Measurements from ENCODE around the gene ISCU. TPM values are rescaled to one million over a fixed set of nuclear protein-coding genes. Genes with fewer than 3 reads are reported as not detected.

Gene ISCU
- total RNA-seq (100 to 1,000 TPM; 276 to 363 (median 303) TPM), polyA plus RNA-seq (457 TPM)
- long read RNA-seq, donor 1, transcript ISCU-201 (5 exons, 994 nt): major isoform, 286 of 311 reads
- long read RNA-seq, donor 1, partial matches to known transcripts: 12 of 311 reads
- long read RNA-seq, donor 1, other reads (novel, unspliced or antisense): 5 of 311 reads
- long read RNA-seq, donor 2, transcript ISCU-201 (5 exons, 994 nt): major isoform, 204 of 215 reads
- long read RNA-seq, donor 2, partial matches to known transcripts: 6 of 215 reads
- long read RNA-seq, donor 2, other reads (novel, unspliced or antisense): 3 of 215 reads
- long read RNA-seq, donor 3, transcript ISCU-205 (5 exons, 1,330 nt): minor isoform, 11 of 251 reads
- long read RNA-seq, donor 3, transcript ISCU-201 (5 exons, 994 nt): major isoform, 187 of 251 reads
- long read RNA-seq, donor 3, partial matches to known transcripts: 33 of 251 reads
- long read RNA-seq, donor 3, other reads (novel, unspliced or antisense): 13 of 251 reads
- long read RNA-seq, donor 4, transcript ISCU-201 (5 exons, 994 nt): major isoform, 182 of 207 reads
- long read RNA-seq, donor 4, partial matches to known transcripts: 16 of 207 reads
- long read RNA-seq, donor 4, other reads (novel, unspliced or antisense): 1 of 207 reads

DNA sequence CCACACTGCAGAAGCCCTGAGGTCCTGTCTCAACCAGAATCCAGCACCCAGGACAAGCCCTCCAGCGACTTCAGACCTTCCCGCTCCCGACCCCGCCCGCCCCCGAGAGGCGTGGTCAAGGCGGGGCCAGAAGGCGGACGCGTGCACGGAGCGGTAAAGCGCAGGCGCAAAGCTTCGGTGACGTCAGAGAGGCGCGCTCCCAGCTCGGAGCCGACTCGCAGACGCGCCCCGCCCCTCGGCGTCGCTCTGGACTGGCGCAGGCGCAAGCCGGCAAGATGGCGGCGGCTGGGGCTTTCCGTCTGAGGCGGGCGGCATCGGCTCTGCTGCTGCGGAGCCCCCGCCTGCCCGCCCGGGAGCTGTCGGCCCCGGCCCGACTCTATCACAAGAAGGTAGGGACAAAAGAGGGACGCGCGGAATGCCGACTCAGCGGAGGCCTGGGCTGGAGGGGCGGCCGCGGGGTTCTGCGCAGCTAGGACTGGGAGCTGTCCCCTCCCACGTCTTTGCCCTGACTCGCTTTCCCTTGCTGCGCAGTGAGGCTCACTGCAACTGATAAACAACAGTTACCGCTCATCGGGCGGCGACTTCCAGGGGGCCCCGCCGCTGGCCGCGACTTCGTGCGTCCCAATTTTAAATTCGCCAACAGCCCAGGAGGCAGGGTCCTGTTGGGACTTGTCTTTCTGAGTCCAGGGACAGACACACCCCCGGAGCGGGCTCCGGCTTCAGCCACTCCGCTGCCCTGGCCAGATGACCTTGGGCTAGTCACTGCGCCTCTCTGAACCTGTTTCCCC lies at the start of gene ISCU:
TSS of gene ISCU (plus strand) at position 249 of the 788 bp plus-strand sequence. CDS start at position 276, 27 bp downstream.
- Histone ChIP-seq H3K27me3 (ENCODE audit: control insufficient read depth, insufficient read depth) (no peaks in the 10 kb centered on the region), H3K4me1 (ENCODE audit: control insufficient read depth, insufficient read depth, low read length) (peaks cover 13% of the 10 kb centered on the region), H3K27ac (ENCODE audit: low read length) (peak within 1 kb of the TSS; percentile 90), H3K9me3 (ENCODE audit: control insufficient read depth, low read length) (no peaks in the 10 kb centered on the region), H3K4me3 (ENCODE audit: low read length) (peak within 1 kb of the TSS; percentile 65)
- ATAC-seq (peak; percentile 92), DNase-seq (peak; percentile 99)
- intact Hi-C loops (cut with DNase I): loop anchor here in 3 of 4 donors (5.0 to 10.0 kb wide), 5 partner anchors 242 to 532 kb away; partner anchors contain the start of genes ALKBH2 (in 1 of the 3), SSH1 (in 1 of the 3) and UNG (in 1 of the 3)
- under 1% methylated on average over 72 of the region's 72 CpGs for WGBS

DNA sequence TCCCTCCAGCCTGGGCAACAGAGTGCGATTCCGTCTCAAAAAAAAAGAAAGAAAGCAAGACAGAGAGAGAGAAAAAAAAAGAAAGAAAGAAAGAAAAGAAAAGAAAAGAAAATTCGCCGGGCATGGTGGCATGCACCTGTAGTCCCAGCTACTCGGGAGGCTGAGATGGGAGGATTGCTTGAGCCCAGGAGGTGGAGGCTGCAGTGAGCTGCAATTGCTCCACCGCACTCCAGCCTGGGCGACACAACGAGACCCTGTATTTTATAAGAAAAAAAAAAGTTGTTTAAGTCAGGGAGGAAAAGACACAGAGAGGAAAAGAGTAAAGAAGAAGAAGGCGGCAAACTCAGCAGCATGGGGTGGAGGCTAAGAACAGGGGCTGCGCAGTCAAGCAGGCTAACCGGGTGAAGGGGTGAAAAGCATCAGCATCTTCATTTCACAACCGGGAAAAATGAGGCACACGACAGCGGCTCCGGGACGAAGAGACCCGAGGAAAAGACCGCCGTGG lies 47.9 kb upstream of the ISCU start:
- Histone ChIP-seq H3K4me1 (ENCODE audit: control insufficient read depth, insufficient read depth, low read length) (peaks cover 4% of the 10 kb centered on the region), H3K9me3 (ENCODE audit: control insufficient read depth, low read length) (no peaks in the 10 kb centered on the region), H3K27me3 (ENCODE audit: control insufficient read depth, insufficient read depth) (no peaks in the 10 kb centered on the region), H3K27ac (ENCODE audit: low read length) (no peak overlapping the region), H3K4me3 (ENCODE audit: low read length) (peak overlapping the region; percentile 20)
- DNase-seq (no peak), ATAC-seq (peak; percentile 2 to 5)
- 26% methylated on average over 19 of the region's 19 CpGs for WGBS
- intact Hi-C loops (cut with DNase I): no loop called here

DNA sequence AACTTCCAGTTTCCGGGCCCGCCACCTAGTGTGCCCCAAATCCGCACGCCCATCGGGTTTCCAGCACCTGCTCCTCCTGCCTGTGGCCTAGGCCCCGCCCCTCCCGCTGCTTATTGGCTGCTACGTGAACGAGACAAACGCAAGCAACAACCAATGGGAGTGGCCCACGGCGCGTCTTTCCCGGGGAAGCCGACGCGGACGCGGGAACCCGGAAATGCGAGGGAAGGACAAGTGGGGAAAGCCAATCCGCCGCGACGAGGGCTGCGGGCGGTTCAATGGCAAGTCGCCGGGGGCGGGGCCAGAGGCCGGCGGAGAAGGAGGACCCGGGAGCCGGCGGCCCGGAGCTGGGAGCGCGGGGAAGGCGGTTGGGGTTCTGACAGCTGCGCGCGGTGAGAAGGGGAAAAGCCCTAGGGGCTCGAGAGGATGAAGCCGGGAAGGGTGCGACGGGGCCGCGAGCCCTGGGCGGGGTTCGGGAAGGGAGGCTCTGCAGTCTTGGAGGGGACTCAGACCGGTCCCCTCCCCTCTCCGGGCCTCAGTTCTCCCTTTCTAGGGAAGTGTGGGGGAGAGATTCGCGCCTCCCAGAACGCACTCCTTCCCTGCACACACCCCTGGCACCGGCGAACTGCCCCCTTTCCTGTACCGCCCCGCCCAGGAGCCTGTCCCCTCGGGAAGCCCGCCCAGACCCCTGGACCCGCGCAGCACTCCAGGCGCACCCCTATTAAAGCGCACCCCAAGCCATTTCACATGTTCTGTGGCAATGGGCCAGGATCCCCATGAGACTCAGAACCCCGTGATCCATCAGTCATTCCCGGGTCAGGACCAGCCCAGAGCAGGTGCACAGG lies 47.2 kb upstream of the ISCU start, which contains the start of gene FICD:
TSS of gene FICD (plus strand) at position 305 of the 842 bp plus-strand sequence. CDS start 1,696 bp downstream, outside the sequence.
- Histone ChIP-seq H3K4me3 (ENCODE audit: low read length) (peak within 1 kb of the TSS; percentile 69), H3K9me3 (ENCODE audit: control insufficient read depth, low read length) (no peaks in the 10 kb centered on the region), H3K27me3 (ENCODE audit: control insufficient read depth, insufficient read depth) (no peaks in the 10 kb centered on the region), H3K4me1 (ENCODE audit: control insufficient read depth, insufficient read depth, low read length) (peaks cover 4% of the 10 kb centered on the region), H3K27ac (ENCODE audit: low read length) (peak within 1 kb of the TSS; percentile 4)
- DNase-seq: peak; percentile 100
- ATAC-seq: peak; percentile 96 to 97
- under 1% methylated on average over 67 of the region's 67 CpGs for WGBS
- intact Hi-C loops (cut with DNase I): no loop called here

DNA sequence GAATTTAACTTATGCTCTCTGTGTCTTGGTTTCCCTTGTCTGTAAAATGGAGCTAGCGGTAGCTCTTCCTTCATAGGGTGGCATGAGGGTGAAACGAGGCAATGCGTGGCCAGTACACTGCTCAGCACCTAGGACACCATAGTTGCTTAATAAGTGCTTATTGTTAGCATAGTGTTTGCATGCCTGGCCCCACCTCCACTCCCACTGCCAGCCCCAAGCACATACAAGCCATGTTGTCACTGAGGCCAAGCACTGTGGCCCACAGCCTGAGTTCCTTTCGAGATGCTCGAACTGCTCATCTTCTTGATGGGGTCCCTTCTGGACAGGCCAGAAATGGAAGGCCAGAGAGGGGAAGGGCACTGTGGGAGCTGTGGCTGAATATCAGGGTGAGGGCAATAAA lies 46.5 kb upstream of the ISCU start:
- peak overlapping the region; percentile 69 for H3K4me3 ChIP-seq (ENCODE audit: low read length)
- H3K4me1 ChIP-seq (ENCODE audit: control insufficient read depth, insufficient read depth, low read length): peaks cover 4% of the 10 kb centered on the region
- no peak overlapping the region for H3K27ac ChIP-seq (ENCODE audit: low read length)
- intact Hi-C loops (cut with DNase I): no loop called here
- no peaks in the 10 kb centered on the region for H3K27me3 ChIP-seq (ENCODE audit: control insufficient read depth, insufficient read depth)
- 60% methylated on average over 5 of the region's 5 CpGs for WGBS
- no peak for ATAC-seq
- H3K9me3 ChIP-seq (ENCODE audit: control insufficient read depth, low read length): no peaks in the 10 kb centered on the region
- no peak for DNase-seq

DNA sequence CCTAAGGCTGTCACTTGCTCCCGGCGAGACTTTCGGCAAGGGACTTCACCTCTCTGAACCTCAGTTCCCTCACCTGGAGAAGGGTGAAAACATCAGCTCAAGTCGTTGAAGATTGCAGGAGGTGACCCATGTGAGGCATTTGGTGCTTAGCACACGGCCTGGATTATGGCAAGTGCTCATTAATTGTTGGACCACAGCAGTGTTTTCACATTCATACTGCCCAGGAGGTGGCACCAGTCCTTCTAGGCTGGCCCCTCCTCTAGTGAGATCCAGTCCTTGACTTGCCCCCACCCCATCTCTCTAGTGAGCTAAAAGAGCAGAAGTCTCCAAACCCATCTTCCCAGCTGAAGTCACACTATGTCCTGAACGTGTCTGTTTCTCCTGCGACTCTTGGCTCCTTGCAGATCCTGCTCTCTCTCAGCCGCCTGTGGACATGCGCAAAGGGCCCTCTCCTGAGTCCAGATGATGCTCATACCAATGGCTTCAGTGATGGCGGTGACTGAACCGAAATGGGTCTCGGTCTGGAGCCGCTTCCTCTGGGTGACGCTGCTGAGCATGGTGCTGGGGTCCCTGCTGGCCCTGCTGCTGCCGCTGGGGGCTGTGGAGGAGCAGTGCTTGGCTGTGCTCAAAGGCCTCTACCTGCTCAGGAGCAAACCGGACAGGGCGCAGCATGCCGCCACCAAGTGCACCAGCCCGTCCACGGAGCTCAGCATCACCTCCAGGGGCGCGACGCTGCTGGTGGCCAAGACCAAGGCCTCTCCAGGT lies 45.7 kb upstream of the ISCU start:
- Histone ChIP-seq H3K4me3 (ENCODE audit: low read length) (no peak overlapping the region), H3K27me3 (ENCODE audit: control insufficient read depth, insufficient read depth) (no peaks in the 10 kb centered on the region), H3K9me3 (ENCODE audit: control insufficient read depth, low read length) (no peaks in the 10 kb centered on the region), H3K27ac (ENCODE audit: low read length) (no peak overlapping the region), H3K4me1 (ENCODE audit: control insufficient read depth, insufficient read depth, low read length) (peaks cover 4% of the 10 kb centered on the region)
- intact Hi-C loops (cut with DNase I): no loop called here
- 85% methylated on average over 23 of the region's 23 CpGs for whole genome bisulfite sequencing
- ATAC-seq (no peak), DNase-seq (peak in 1 of 3 donors; percentile 53)

DNA sequence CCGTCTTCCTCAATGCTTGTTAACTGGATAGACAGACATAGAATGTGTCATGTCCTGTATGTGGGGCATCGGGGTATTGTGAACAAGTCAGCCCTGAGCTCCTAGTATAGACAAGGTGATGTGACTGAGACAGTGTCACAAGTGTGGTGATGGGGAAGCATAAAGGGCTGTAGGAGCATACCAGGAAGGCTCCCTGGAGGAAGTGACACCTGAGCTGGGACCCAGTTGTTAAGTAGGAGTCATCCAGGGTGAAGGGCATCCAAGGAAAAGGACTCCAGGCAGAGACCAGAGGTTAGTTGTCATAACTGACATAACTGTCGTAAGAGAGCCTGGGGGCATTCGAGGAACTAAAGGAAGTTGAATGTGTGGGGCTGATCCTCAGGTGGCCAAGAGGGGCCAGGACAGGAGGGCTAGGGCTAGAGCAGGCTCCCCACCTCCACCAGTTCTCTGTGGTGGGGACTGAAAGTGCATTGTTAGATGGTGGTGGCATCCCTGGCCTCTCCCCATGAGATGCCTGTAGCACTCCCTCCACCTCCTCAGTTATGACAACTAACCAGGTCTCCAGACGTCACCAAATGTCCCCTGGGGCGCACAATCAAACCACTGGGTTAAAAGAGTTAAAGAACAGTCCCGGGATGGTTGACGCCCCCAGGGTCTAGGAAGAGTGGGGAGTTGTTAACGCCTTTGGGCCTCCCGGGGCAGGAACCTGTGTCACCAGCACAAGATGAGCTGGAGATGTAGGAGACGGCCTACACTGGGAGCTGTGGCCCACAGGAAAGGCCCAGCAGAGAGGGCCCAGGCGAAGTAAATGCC lies 44.9 kb upstream of the ISCU start:
- 82% methylated on average over 12 of the region's 12 CpGs for WGBS
- no peak for ATAC-seq
- Histone ChIP-seq H3K9me3 (ENCODE audit: control insufficient read depth, low read length) (no peaks in the 10 kb centered on the region), H3K4me1 (ENCODE audit: control insufficient read depth, insufficient read depth, low read length) (peaks cover 4% of the 10 kb centered on the region), H3K27ac (ENCODE audit: low read length) (no peak overlapping the region), H3K4me3 (ENCODE audit: low read length) (no peak overlapping the region), H3K27me3 (ENCODE audit: control insufficient read depth, insufficient read depth) (no peaks in the 10 kb centered on the region)
- intact Hi-C loops (cut with DNase I): no loop called here
- no peak for DNase-seq

DNA sequence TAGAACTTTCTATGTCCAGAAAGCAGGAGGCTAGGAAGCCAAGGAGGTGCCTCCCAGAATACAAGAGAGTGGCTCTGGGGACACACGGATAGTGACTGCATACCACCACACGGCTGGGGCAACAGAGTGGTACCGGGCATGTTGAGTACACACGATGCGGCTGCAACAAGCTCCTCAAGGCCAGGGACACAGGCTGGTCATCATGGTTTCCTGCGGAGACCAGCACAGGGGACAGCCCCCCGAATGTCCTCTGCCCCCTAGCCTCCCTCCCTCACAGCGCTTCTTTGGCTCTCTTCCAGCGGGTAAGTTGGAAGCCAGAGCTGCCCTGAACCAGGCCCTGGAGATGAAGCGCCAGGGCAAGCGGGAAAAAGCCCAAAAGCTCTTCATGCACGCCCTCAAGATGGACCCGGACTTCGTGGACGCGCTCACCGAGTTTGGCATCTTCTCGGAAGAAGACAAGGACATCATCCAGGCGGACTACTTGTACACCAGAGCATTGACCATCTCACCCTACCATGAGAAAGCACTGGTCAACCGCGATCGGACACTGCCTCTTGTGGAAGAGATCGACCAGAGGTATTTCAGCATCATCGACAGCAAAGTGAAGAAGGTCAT lies 44.2 kb upstream of the ISCU start:
- H3K4me1 ChIP-seq (ENCODE audit: control insufficient read depth, insufficient read depth, low read length): peaks cover 4% of the 10 kb centered on the region
- H3K27me3 ChIP-seq (ENCODE audit: control insufficient read depth, insufficient read depth): no peaks in the 10 kb centered on the region
- H3K9me3 ChIP-seq (ENCODE audit: control insufficient read depth, low read length): no peaks in the 10 kb centered on the region
- ATAC-seq: no peak
- DNase-seq: peak in 1 of 3 donors; percentile 45
- no peak overlapping the region for H3K27ac ChIP-seq (ENCODE audit: low read length)
- WGBS: 94% methylated on average over 24 of the region's 24 CpGs
- H3K4me3 ChIP-seq (ENCODE audit: low read length): no peak overlapping the region
- intact Hi-C loops (cut with DNase I): no loop called here

DNA sequence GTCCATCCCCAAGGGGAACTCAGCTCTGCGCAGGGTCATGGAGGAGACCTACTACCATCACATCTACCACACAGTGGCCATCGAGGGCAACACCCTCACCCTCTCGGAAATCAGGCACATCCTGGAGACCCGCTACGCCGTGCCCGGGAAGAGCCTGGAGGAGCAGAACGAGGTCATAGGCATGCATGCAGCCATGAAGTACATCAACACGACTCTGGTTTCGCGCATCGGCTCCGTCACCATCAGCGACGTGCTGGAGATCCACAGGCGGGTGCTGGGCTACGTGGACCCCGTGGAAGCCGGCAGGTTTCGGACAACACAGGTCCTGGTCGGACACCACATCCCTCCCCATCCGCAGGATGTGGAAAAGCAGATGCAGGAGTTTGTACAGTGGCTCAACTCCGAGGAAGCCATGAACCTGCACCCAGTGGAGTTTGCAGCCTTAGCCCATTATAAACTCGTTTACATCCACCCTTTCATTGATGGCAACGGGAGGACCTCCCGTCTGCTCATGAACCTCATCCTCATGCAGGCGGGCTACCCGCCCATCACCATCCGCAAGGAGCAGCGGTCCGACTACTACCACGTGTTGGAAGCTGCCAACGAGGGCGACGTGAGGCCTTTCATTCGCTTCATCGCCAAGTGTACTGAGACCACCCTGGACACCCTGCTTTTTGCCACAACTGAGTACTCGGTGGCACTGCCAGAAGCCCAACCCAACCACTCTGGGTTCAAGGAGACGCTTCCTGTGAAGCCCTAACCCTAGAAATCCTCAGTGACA lies 43.5 kb upstream of the ISCU start:
- WGBS: 92% methylated on average over 39 of the region's 39 CpGs

More for the DNA sequence above, 43.5 kb upstream of the ISCU start:
- peak in 1 of 3 donors; percentile 50 for DNase-seq
- H3K9me3 ChIP-seq (ENCODE audit: control insufficient read depth, low read length): no peaks in the 10 kb centered on the region
- no peak overlapping the region for H3K4me3 ChIP-seq (ENCODE audit: low read length)
- H3K27ac ChIP-seq (ENCODE audit: low read length): no peak overlapping the region
- no peak for ATAC-seq
- no peaks in the 10 kb centered on the region for H3K27me3 ChIP-seq (ENCODE audit: control insufficient read depth, insufficient read depth)
- intact Hi-C loops (cut with DNase I): no loop called here
- peaks cover 4% of the 10 kb centered on the region for H3K4me1 ChIP-seq (ENCODE audit: control insufficient read depth, insufficient read depth, low read length)

All from right cardiac atrium (tissue), 5 donors.